GM10847 (cell line): ENCODE results near the gene ITIH5.

Experiments used
- POLR2A ChIP-seq: IDR thresholded peaks from 2 replicates; pipeline ENCODE4 v1.6.1; 2011; ENCODE audit not compliant: insufficient read length; ENCODE audit errors: extremely low read depth

Gene ITIH5

GRCh38 chr10:7567911-7568620 is 98.7 kb downstream of the ITIH5 start:
- TF ChIP-seq POLR2A, result no peak

GRCh38 chr10:7566891-7567290 is 99.9 kb downstream of the ITIH5 start:
- no peak for TF ChIP-seq POLR2A

- no peak for TF ChIP-seq POLR2A
Measured at GRCh38 chr10:7565871-7566270, 100.9 kb downstream of the ITIH5 start.

DNA sequence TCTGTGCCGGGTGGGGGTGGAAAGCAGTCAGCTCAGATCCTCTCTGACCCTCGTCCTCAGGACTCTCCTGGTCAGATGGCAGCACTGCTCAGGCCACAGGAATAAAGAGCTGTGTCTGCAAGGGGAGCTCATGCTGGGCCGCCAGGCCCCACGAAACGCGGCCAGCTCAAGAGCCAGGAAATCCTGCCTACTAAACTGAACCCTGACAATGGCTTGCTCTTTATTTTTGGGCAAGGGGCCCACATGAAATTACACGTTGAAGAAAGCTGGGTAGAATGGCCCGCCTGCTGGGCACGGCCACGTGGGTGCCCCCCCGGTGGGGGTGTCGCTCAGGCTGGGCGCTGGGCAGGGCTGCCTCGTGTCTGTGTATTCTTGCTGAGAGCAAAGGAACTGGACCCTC is 103.0 kb downstream of the ITIH5 start:
- no peak for TF ChIP-seq POLR2A

DNA sequence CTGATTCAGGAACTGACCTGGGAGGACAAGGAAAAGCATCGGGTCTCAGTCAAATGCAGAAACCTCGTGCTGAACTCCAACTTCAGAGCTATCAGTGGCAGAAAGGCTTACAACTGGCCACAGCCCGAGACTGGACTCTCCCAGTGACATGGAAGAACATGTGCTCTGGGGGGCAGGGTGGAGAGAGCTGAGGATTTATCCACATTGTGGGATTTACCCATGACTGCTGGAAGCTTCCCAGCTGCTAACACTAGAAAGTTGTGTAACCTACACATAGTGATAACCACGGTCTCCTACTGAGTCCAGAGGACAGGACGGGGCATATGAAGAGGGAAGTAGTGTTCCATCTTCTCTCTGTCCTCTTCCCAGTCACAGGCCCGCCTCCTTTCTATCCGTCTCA is 103.4 kb downstream of the ITIH5 start:
- TF ChIP-seq POLR2A, result no peak

DNA sequence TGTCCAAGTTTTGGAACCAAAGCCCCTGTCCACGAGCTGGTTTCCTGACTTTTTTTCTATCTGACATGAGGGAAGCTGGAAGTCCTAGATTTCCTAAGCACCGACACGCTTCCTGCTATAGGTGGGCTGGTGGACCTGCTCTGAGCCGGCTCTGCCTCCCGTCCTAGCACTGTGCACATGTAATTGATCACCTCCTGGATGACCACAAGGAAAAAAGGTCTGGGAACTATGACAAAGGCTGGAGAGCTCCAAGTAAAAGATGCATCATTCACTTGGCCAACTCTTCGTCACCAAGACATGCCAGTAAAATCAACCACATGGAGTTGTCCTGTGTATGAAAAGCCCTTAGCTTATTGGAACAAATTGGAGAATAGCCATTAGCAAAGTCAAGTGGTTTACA is 104.8 kb downstream of the ITIH5 start:
- no peak for TF ChIP-seq POLR2A

DNA sequence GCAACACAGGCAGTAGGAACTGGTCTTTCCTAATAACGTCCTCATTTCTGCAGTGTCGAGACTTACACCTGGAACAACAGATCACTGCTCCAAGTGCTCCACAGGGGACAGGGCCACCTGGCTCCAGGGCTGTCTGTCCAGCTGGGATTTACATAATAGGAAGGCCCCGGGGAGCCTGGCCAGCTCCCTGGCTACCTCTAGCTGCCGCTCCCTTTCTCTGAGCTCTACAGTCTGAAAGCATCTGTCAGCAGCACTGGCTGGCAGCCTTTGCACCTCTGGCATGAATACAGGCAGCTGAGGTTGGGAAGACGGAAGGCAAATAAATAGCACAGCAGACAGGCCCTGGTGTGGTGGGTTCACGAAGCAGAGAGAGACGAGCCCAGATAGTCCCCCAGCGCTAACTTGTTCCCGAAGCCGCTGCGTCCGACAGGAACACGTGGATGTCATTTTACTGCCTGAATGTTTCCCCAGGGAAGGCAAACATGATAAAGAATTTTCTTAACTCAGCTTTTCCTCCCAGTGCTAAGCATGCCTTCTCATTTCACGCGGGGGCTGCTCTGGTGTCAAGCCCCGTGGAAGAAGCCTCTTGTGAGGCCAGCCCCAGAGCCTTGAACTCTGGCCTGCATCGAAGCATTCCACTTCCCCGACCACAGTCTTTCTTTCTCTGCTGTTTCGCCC is 105.4 kb downstream of the ITIH5 start:
- TF ChIP-seq POLR2A, result no peak

DNA sequence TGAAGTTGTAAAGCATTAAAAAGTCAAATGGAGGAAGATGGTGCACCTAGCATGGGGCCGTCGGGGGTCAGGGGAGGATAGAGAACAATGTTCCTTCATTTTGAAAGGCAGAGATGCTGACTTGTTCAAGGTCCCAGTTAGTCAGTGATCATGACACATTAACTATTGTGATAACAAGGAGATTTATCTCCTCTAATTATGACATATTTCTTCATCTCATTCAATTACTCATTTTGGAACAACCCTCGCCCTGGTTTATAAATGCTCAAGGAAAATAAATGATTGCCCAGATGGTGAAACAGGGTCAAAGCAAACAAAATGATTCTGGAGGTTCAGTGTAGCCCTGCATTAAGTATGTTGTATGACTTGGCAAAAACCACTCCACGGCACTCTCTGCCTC is 106.2 kb downstream of the ITIH5 start:
- no peak for TF ChIP-seq POLR2A

- TF ChIP-seq POLR2A, result no peak
Measured at GRCh38 chr10:7559386-7559785, 107.4 kb downstream of the ITIH5 start.

DNA sequence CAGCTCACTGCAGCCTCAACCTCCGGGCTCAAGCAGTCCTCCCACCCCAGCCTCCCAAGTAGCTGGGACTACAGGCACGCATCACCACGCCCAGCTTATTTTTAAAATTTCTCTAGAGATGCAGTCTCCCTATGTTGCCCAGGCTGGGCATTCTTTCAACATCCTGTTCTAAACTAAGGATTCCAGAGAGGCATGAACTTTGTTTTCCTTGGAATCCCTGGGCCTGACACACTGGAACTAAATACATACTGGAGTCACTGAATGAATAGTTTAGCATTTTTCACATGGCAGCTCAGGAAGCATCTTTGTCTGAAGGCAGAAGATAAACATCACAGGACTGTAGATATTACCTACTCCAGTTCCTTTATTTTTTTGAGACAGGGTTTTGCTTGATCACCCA is 108.7 kb downstream of the ITIH5 start:
- no peak for TF ChIP-seq POLR2A

- TF ChIP-seq POLR2A, result no peak
Measured at GRCh38 chr10:7553531-7553930, 113.2 kb downstream of the ITIH5 start.

- no peak for TF ChIP-seq POLR2A
Measured at GRCh38 chr10:7551950-7552716, 114.6 kb downstream of the ITIH5 start.

DNA sequence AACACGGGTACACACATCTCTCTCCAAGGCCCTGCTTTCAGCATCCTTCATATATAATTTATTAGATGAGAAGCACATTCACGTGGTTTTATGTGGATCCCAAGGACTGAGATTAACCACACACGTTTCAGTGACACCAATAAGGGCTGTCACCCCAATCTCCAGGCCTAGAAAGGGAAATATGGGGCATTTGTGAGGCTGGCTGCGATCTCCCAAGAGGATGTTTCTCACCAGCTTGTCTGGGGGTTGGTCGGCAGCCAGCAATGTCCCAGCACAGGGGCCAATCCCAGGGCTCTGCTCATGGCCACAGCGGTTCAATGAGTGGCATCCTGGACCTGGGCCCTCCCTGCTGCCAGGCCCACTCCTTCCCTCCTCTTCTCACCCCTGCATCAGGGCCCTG is 115.5 kb downstream of the ITIH5 start:
- no peak for TF ChIP-seq POLR2A

GRCh38 chr10:7550013-7550412 is 116.8 kb downstream of the ITIH5 start:
- no peak for TF ChIP-seq POLR2A

- TF ChIP-seq POLR2A, result no peak
Measured at GRCh38 chr10:7547829-7548228, 118.9 kb downstream of the ITIH5 start.

DNA sequence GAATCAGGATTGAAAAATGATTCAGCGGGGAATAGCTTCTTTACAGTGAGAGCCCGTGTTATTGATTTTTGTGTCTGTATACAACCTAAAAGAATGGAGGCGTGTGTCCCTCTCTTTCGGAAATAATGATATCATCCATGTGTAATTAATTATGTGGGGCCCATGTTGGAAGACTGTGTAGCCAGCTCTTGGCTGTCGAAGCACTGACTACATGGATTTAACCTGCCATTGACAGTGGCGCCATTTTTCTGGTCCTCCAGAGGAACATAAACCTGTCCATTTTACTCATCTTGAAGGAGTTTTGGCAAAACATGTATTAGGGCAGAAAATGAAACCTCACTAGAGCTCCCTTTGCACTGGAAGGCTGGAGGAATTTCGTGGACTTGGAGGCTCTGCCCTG is 119.6 kb downstream of the ITIH5 start:
- TF ChIP-seq POLR2A, result no peak
